Calu3 (cell line): ENCODE data around the gene MIOX. TPM values are rescaled to one million over a fixed set of nuclear protein-coding genes. Genes with fewer than 3 reads are reported as not detected.

Source experiments
- BruUV-seq: library from RNA; stranded (reverse); fragments of 400-500 nt; replicated peaks from 2 replicates; lab custom pipeline; 2021; lab: Mats Ljungman, UMichigan
- CTCF ChIA-PET: fragments of 300-600 bp; sonication (Branson Sonifier 250); formaldehyde crosslinking; loops from one replicate; lab custom pipeline; 2022; ENCODE audit warnings: antibody characterized with exemption; lab: Charles Lee
- DNase-seq: peaks from one replicate; pipeline ENCODE4 v3.0.0; 2022
- H3K27ac Mint-ChIP-seq: one replicate; pipeline ENCODE4 v1.8.0; 2022; ENCODE audit warnings: mixed read lengths; ENCODE audit not compliant: unreplicated experiment
- H3K27me3 Mint-ChIP-seq: one replicate; pipeline ENCODE4 v1.8.0; 2022; ENCODE audit warnings: mixed read lengths; ENCODE audit not compliant: unreplicated experiment
- H3K36me3 Mint-ChIP-seq: one replicate; pipeline ENCODE4 v1.8.0; 2022; ENCODE audit warnings: mild to moderate bottlenecking, moderate library complexity, mixed read lengths; ENCODE audit not compliant: insufficient read depth, unreplicated experiment
- H3K4me1 Mint-ChIP-seq: one replicate; pipeline ENCODE4 v1.8.0; 2022; ENCODE audit warnings: mild to moderate bottlenecking, low read depth, mixed read lengths; ENCODE audit not compliant: unreplicated experiment
- H3K4me3 Mint-ChIP-seq: one replicate; pipeline ENCODE4 v1.8.0; 2022; ENCODE audit warnings: mild to moderate bottlenecking, low read depth, moderate library complexity, mixed read lengths; ENCODE audit not compliant: unreplicated experiment
- H3K9me3 Mint-ChIP-seq: one replicate; pipeline ENCODE4 v1.8.0; 2022; ENCODE audit warnings: low read depth, mixed read lengths; ENCODE audit not compliant: unreplicated experiment
- intact Hi-C: fragments of 100-400 bp; cut with micrococcal nuclease; formaldehyde crosslinking; loops from one replicate; pipeline ENCODE4 v1.10.0; 2022; ENCODE audit not compliant: unreplicated experiment
- total RNA-seq: library from RNA; stranded (reverse); gene quantifications from 2 replicates; pipeline ENCODE4 v1.2.3, GENCODE V29; 2022
- TF ChIP-seq, protein P1 (sequence below): fragments of 200-600 bp; IDR thresholded peaks from one replicate; pipeline ENCODE4 v1.8.0; 2022; ENCODE audit warnings: antibody characterized with exemption; ENCODE audit not compliant: unreplicated experiment

MIOX gene
- total RNA-seq, 1 experiment from 2014 or later, result 0.45 TPM

DNA sequence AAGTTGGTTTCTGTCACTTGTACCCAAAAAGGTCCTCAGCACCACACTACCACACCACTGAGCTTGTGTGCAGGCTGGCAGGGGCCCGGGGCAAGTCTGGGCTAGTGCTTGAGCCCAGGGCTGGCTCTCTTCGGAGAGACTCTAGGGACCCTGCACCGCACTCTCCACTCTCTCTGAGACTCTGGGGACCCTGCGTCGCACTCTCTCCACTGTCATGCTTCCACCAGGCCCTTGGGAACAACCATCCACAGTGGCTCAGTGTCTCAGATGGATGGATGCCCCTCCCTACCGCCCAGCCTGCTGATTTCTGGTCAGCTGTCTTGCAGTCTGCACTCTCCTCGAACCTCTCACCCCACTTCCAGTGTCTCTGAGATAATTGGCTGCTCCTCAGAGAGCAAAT lies 9.8 kb upstream of the MIOX start:
- no TSS peak for BruUV-seq
- Mint-ChIP-seq H3K9me3 (no peaks in the 10 kb centered on the region), H3K4me1 (peaks cover 23% of the 10 kb centered on the region), H3K27me3 (peaks cover 15% of the 10 kb centered on the region), H3K27ac (no peak overlapping the region), H3K4me3 (peak overlapping the region; percentile 4), H3K36me3 (peaks cover 45% of the 10 kb centered on the region)
- CTCF ChIA-PET, result interaction anchor here (1.3 kb wide), 1 partner anchor 31 kb away, joined by 4 read pairs; the partner anchor contains the start of genes LMF2 and NCAPH2
- no peak for DNase-seq
- TF ChIP-seq, protein P1, sequence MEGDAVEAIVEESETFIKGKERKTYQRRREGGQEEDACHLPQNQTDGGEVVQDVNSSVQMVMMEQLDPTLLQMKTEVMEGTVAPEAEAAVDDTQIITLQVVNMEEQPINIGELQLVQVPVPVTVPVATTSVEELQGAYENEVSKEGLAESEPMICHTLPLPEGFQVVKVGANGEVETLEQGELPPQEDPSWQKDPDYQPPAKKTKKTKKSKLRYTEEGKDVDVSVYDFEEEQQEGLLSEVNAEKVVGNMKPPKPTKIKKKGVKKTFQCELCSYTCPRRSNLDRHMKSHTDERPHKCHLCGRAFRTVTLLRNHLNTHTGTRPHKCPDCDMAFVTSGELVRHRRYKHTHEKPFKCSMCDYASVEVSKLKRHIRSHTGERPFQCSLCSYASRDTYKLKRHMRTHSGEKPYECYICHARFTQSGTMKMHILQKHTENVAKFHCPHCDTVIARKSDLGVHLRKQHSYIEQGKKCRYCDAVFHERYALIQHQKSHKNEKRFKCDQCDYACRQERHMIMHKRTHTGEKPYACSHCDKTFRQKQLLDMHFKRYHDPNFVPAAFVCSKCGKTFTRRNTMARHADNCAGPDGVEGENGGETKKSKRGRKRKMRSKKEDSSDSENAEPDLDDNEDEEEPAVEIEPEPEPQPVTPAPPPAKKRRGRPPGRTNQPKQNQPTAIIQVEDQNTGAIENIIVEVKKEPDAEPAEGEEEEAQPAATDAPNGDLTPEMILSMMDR, result no peak
- intact Hi-C loops, result no loop called here

- TF ChIP-seq, protein P1, result no peak
- H3K36me3 Mint-ChIP-seq, result peaks cover 46% of the 10 kb centered on the region
- BruUV-seq, result no TSS peak
- CTCF ChIA-PET, result no interaction called here
- H3K27ac Mint-ChIP-seq, result no peak overlapping the region
- no peak for DNase-seq
- no peaks in the 10 kb centered on the region for H3K9me3 Mint-ChIP-seq
- H3K27me3 Mint-ChIP-seq, result peaks cover 15% of the 10 kb centered on the region
- H3K4me3 Mint-ChIP-seq, result no peak overlapping the region
- intact Hi-C loops, result no loop called here
- H3K4me1 Mint-ChIP-seq, result peaks cover 12% of the 10 kb centered on the region
Measured at GRCh38 chr22:50477923-50478322, 8.7 kb upstream of the MIOX start.

- Mint-ChIP-seq H3K9me3 (no peaks in the 10 kb centered on the region), H3K27me3 (peaks cover 15% of the 10 kb centered on the region), H3K36me3 (peaks cover 48% of the 10 kb centered on the region), H3K4me1 (peaks cover 12% of the 10 kb centered on the region), H3K27ac (no peak overlapping the region), H3K4me3 (peak overlapping the region; percentile 82)
- intact Hi-C loops, result no loop called here
- DNase-seq, result no peak
- BruUV-seq, result no TSS peak
- TF ChIP-seq, protein P1, result no peak
- CTCF ChIA-PET, result interaction anchor here (1.2 kb wide), 1 partner anchor 9 kb away, joined by 4 read pairs; no protein-coding TSS in a partner anchor
Measured at GRCh38 chr22:50479721-50480120, 6.9 kb upstream of the MIOX start.

GRCh38 chr22:50481045-50481439 lies 5.6 kb upstream of the MIOX start:
- Mint-ChIP-seq H3K27me3 (peaks cover 15% of the 10 kb centered on the region), H3K27ac (no peak overlapping the region), H3K9me3 (no peaks in the 10 kb centered on the region), H3K36me3 (peaks cover 52% of the 10 kb centered on the region), H3K4me1 (peaks cover 25% of the 10 kb centered on the region), H3K4me3 (peak overlapping the region; percentile 82)
- CTCF ChIA-PET, result interaction anchor here (0.6 kb wide), 1 partner anchor 97 kb away, joined by 4 read pairs; no protein-coding TSS in a partner anchor
- intact Hi-C loops, result no loop called here
- BruUV-seq, result no TSS peak
- TF ChIP-seq, protein P1, result no peak
- DNase-seq, result no peak
